RWPE2 (cell line): ENCODE results near the gene TEP1.

ENCODE experiments used
- ATAC-seq: fragments of 200-7000 bp; cut with Tn5 transposase; 3 replicates; pipeline ENCODE4 v1.9.1; 2021; ENCODE audit warnings: low read depth
- DNase-seq: peaks from one replicate; pipeline ENCODE4 v3.0.0-alpha.2; 2020; ENCODE audit warnings: low spot score
- H3K27ac ChIP-seq: fragments of 450-650 bp; 2 replicates; pipeline ENCODE4 v1.5.1; 2017; ENCODE audit warnings: mild to moderate bottlenecking; ENCODE audit not compliant: poor library complexity, severe bottlenecking
- H3K27me3 ChIP-seq: fragments of 250-450 bp; sonication (Bioruptor Pico); 2 replicates; pipeline ENCODE4 v1.5.1; 2021; ENCODE audit warnings: mild to moderate bottlenecking, moderate library complexity; ENCODE audit not compliant: insufficient read depth, poor library complexity, severe bottlenecking
- H3K36me3 ChIP-seq: fragments of 250-450 bp; sonication (Bioruptor Pico); 2 replicates; pipeline ENCODE4 v1.5.1; 2020; ENCODE audit warnings: low read depth, mild to moderate bottlenecking, moderate library complexity
- H3K4me1 ChIP-seq: fragments of 250-450 bp; sonication (Bioruptor Pico); 2 replicates; pipeline ENCODE4 v1.5.1; 2021; ENCODE audit warnings: mild to moderate bottlenecking, moderate library complexity; ENCODE audit not compliant: insufficient read depth, poor library complexity, severe bottlenecking
- H3K4me3 ChIP-seq: fragments of 250-450 bp; sonication (Bioruptor Pico); 2 replicates; pipeline ENCODE4 v1.5.1; 2021; ENCODE audit warnings: mild to moderate bottlenecking, moderate library complexity; ENCODE audit not compliant: severe bottlenecking
- H3K9me3 ChIP-seq: fragments of 250-450 bp; sonication (Bioruptor Pico); 2 replicates; pipeline ENCODE4 v1.5.1; 2021; ENCODE audit warnings: mild to moderate bottlenecking, moderate library complexity; ENCODE audit not compliant: severe bottlenecking
- TF ChIP-seq, protein P1 (sequence below): fragments of 450-650 bp; IDR thresholded peaks from one replicate; pipeline ENCODE4 v1.5.1; 2017; ENCODE audit warnings: mild to moderate bottlenecking, moderate library complexity; ENCODE audit not compliant: poor library complexity, severe bottlenecking

TEP1 gene

GRCh38 chr14:20413744-20414082 lies 412 bp upstream of the TEP1 start:
- Histone ChIP-seq H3K9me3 (no peaks in the 10 kb centered on the region), H3K27me3 (no peaks in the 10 kb centered on the region), H3K4me3 (peak overlapping the region; percentile 79), H3K27ac (peak overlapping the region; percentile 74), H3K4me1 (peaks cover 3% of the 10 kb centered on the region), H3K36me3 (no peaks in the 10 kb centered on the region)
- TF ChIP-seq, protein P1, sequence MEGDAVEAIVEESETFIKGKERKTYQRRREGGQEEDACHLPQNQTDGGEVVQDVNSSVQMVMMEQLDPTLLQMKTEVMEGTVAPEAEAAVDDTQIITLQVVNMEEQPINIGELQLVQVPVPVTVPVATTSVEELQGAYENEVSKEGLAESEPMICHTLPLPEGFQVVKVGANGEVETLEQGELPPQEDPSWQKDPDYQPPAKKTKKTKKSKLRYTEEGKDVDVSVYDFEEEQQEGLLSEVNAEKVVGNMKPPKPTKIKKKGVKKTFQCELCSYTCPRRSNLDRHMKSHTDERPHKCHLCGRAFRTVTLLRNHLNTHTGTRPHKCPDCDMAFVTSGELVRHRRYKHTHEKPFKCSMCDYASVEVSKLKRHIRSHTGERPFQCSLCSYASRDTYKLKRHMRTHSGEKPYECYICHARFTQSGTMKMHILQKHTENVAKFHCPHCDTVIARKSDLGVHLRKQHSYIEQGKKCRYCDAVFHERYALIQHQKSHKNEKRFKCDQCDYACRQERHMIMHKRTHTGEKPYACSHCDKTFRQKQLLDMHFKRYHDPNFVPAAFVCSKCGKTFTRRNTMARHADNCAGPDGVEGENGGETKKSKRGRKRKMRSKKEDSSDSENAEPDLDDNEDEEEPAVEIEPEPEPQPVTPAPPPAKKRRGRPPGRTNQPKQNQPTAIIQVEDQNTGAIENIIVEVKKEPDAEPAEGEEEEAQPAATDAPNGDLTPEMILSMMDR, result no peak
- ATAC-seq (peak; percentile 13; the same call in 2 of the 3 replicates), DNase-seq (no peak)

- H3K4me3 ChIP-seq, result peak overlapping the region; percentile 79
- peak overlapping the region; percentile 74 for H3K27ac ChIP-seq
- H3K9me3 ChIP-seq, result no peaks in the 10 kb centered on the region
- DNase-seq (no peak), ATAC-seq (no peak)
- H3K36me3 ChIP-seq, result peaks cover 9% of the 10 kb centered on the region
- H3K4me1 ChIP-seq, result peaks cover 3% of the 10 kb centered on the region
- H3K27me3 ChIP-seq, result no peaks in the 10 kb centered on the region
- TF ChIP-seq, protein P1, result no peak
Measured at GRCh38 chr14:20412411-20412810, 890 bp downstream of the TEP1 start.

GRCh38 chr14:20409226-20409625 lies 4.1 kb downstream of the TEP1 start:
- ATAC-seq (no peak), DNase-seq (no peak)
- peaks cover 32% of the 10 kb centered on the region for H3K36me3 ChIP-seq
- no peak overlapping the region for H3K4me3 ChIP-seq
- no peaks in the 10 kb centered on the region for H3K27me3 ChIP-seq
- TF ChIP-seq, protein P1, result no peak
- H3K27ac ChIP-seq, result no peak overlapping the region
- peaks cover 3% of the 10 kb centered on the region for H3K4me1 ChIP-seq
- H3K9me3 ChIP-seq, result no peaks in the 10 kb centered on the region

GRCh38 chr14:20403521-20403920 lies 9.8 kb downstream of the TEP1 start:
- no peaks in the 10 kb centered on the region for H3K27me3 ChIP-seq
- no peak overlapping the region for H3K4me3 ChIP-seq
- peaks cover 17% of the 10 kb centered on the region for H3K4me1 ChIP-seq
- TF ChIP-seq, protein P1, result no peak
- H3K9me3 ChIP-seq, result no peaks in the 10 kb centered on the region
- DNase-seq (no peak), ATAC-seq (no peak)
- H3K36me3 ChIP-seq, result peaks cover 79% of the 10 kb centered on the region
- H3K27ac ChIP-seq, result no peak overlapping the region

- no peaks in the 10 kb centered on the region for H3K27me3 ChIP-seq
- no peak overlapping the region for H3K4me3 ChIP-seq
- no peak for DNase-seq
- peaks cover 83% of the 10 kb centered on the region for H3K36me3 ChIP-seq
- H3K4me1 ChIP-seq, result peaks cover 17% of the 10 kb centered on the region
- no peaks in the 10 kb centered on the region for H3K9me3 ChIP-seq
- peak; percentile 98 for ATAC-seq
- peak overlapping the region; percentile 77 for H3K27ac ChIP-seq
- TF ChIP-seq, protein P1, result no peak
Measured at GRCh38 chr14:20400965-20401593, 12.2 kb downstream of the TEP1 start.
